Fibroblast of villous mesenchyme (primary cell): ENCODE measurements around the gene EXD2. TPM values are rescaled to one million over a fixed set of nuclear protein-coding genes. Genes with fewer than 3 reads are reported as not detected.

Source experiments
- DNase-seq: peaks from one replicate; pipeline ENCODE4 v3.0.0-alpha.2; 2010; ENCODE audit warnings: low read depth
- H3K4me3 ChIP-seq: 2 replicates; pipeline ENCODE4 v1.5.1; 2011; ENCODE audit warnings: low read depth, mild to moderate bottlenecking, low read length
- CTCF ChIP-seq: IDR thresholded peaks from 2 replicates; pipeline ENCODE4 v1.5.1; 2012; ENCODE audit warnings: low read depth, mild to moderate bottlenecking, low read length; ENCODE audit not compliant: insufficient read depth
- total RNA-seq: library from RNA; depleted of rRNA; stranded (reverse); fragments of >200 nt; gene quantifications from 2 replicates; pipeline ENCODE4 v1.2.3, GENCODE V29; 2012

Gene EXD2
- total RNA-seq, 1 donor = 18.6 TPM

GRCh38 chr14:69266572-69267345, 75.5 kb downstream of the EXD2 start:
- TF ChIP-seq CTCF = no peak
- H3K4me3 ChIP-seq = no peak overlapping the region

GRCh38 chr14:69267492-69267891, 76.2 kb downstream of the EXD2 start:
- no peak overlapping the region for H3K4me3 ChIP-seq
- no peak for DNase-seq
- TF ChIP-seq CTCF = no peak

More at GRCh38 chr14:69266572-69267345, 75.5 kb downstream of the EXD2 start:
- DNase-seq = no peak

GRCh38 chr14:69268223-69268622, 76.9 kb downstream of the EXD2 start:
- peak; percentile 51 for DNase-seq
- H3K4me3 ChIP-seq = no peak overlapping the region
- TF ChIP-seq CTCF = no peak

GRCh38 chr14:69268763-69269162, 77.5 kb downstream of the EXD2 start:
- H3K4me3 ChIP-seq = no peak overlapping the region
- TF ChIP-seq CTCF = no peak
- DNase-seq = peak; percentile 20

- H3K4me3 ChIP-seq = no peak overlapping the region
- no peak for DNase-seq
- no peak for TF ChIP-seq CTCF
These were observed 78.1 kb downstream of the EXD2 start for GRCh38 chr14:69269381-69269780.

- H3K4me3 ChIP-seq = no peak overlapping the region
- no peak for TF ChIP-seq CTCF
- no peak for DNase-seq
These were observed 78.8 kb downstream of the EXD2 start for GRCh38 chr14:69270097-69270496.
